HG02870 (cell line): ENCODE measurements around the gene DIS3L2.

ENCODE experiments used
- ATAC-seq: cut with Tn5 transposase; IDR thresholded peaks from one replicate; pipeline ENCODE4 v1.9.1; 2021; ENCODE audit warnings: mild to moderate bottlenecking, moderate library complexity; ENCODE audit not compliant: unreplicated experiment

Gene DIS3L2

DNA sequence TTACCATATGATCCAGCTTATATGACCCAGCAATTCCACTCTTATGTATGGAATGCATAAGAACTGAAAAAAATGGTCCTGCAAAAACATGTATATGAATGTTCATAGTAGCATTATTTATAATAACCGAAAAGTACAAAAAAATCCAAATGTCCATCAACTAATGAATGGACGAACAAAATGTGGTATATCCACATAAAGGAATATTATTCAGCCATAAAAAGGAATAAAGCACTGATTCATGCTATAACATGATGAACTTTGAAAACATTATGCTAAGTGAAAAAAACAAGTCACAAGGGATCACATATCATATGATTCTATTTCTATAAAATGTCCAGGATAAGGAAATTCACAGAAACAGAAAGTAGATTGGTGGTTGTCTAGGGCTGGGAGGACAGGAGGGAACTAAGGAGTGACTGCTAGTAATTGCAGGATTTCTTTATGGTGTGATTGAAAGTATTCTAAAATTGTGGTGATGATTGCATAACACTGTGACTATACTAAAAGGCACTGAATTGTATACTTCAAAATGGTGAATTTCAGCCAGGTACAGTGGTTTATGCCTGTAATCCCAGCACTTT, 10.0 kb upstream of the DIS3L2 start:
- no peak for ATAC-seq

DNA sequence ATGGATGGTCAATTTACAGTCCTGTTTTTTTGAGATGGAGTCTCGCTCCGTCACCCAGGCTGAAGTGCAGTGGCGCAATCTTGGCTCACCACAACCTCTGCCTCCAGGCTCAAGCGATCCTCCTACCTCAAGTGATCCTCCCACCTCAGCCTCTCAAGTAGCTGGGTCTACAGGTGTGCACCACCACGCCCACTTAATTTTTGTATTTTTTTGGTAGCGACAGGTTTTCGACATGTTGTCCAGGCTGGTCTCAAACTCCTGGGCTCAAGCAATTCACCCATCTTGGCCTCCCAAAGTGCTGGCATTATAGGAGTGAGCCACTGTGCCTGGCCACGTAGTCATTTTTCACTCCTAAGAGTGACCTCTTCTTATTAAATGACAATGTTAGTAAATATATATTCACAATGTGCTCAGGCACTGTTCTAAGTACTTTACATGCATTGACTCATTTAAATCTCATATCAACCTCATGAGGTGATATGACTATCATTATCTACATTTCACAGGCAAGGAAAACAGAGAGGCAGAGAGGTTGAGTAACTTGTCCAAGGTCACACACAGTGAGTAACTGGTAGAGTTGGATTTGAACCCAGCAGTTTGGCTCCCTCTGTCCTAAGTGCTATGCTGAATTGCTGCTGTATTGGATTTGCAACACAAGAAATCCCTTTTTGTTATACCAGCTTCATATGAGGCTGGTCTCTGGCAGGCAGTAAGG, 5.6 kb upstream of the DIS3L2 start:
- ATAC-seq, result no peak

DNA sequence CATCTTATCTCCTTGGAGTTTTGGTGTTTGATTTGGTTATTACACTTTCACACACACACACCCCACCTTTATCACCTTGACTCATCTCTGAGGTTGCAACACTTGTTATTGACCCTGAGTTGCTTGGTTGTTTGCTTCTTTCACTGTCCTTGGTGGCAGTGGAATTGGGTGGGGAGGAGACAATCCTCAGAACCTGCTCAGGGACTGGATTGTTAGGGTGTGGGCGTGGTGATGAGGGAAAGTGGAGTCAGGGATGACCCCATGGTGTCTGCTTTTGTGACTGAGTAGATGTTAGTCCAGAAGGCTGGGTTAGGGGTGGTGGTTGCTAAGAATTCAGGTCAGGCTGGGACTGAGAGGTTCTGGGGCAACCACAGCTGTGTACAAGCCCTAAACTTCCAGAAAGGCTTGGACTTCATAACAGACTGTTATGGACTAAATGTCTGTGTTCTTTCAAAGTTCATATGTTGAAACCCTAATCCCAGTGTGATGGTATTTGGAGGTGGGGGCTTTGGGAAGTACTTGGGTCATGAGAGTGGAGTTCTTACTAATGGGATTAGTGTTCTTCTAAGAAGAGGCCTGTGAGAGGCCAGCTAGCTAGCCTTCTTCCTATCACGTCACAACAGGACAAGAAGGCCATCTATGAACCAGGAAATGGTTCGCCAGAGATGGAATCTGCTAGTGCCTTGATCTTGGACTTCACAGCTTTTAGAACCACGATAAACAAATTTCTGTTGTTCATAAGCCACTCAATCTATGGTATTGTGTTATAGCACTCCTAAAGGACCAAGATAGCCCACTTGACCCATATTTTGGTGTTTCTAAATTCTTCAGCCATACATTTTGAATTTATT, 3.4 kb upstream of the DIS3L2 start:
- no peak for ATAC-seq

DNA sequence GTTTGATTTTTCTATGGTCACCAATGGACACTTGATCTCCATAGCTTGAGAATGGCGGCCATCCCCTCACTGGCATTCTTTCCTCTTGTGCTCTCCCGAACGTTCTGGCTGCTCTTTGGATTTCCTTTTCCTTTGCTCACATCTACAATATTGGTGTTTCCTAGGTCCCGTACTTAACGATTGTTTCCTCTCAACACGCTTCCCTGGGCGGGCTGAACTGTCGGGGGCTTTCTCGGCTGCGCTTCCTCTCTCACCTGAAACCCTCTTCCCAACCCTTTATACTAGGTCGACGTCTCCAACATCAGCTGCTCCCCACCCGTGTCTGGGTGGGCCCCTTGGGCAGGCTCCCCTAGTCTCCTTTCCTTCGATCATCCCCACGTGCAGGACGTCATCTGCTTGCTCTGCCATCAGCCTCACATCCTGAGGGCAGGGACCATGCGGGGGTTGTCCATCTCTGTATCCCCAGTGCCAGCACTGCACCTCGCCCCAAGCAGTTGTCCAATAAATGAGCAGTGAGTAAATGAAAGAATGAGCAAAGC, 634 bp upstream of the DIS3L2 start:
- ATAC-seq, result no peak

DNA sequence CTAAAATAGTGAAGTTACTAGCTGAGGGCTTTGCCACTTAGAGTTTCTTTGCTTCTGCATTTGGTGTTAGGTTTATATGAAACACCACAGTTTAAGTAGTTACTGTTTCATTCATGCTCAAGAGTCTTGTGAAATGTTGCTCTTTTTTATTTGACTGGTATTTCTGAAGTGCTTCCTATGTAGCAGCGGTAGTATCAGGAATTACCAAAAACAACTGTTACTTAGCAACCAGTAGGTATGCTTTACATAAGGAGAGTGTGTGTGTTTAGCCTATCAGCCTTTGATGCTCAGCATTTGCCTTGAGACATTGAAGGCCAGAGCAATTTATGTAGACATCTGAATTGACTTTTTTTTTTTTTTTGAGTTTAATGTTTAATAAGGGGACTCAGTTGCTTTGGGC, 3.6 kb downstream of the DIS3L2 start:
- ATAC-seq, result no peak

DNA sequence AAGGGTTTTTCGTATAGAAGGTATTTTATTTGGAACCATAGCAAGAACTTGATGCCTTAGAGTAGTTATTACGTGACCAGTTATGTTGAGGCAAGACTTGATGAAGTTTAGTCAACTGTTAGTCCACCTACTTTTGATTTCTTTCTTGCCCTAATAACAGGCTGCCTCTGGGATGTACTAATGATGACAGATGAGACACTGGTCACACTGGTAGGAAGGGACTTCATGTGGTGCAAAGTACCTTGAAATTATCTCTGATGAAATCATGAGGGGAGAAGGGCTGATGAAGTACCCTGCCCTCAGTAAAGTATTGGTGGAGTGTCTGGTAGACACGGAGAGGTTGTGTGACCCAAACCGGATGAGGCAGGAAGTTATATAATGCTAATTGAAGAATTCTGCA, 5.4 kb downstream of the DIS3L2 start:
- ATAC-seq, result no peak

DNA sequence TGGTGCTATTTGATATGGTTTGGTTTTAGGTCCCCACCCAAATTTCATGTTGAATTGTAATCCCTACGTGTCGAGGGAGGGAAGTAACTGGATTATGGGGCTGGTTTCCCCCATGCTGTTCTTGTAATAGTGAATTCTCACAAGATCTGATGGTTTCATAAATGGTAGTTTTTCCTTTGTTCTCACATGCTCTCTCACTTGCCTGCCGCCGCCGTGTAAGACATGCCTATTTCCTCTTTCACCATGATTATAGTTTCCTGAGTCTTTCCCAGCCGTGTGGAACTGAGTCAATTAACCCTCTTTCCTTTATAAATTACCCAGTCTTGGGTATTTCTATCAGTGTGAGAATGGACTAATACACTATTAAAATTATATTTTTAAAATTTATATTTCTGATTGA, 7.3 kb downstream of the DIS3L2 start:
- ATAC-seq, result no peak

DNA sequence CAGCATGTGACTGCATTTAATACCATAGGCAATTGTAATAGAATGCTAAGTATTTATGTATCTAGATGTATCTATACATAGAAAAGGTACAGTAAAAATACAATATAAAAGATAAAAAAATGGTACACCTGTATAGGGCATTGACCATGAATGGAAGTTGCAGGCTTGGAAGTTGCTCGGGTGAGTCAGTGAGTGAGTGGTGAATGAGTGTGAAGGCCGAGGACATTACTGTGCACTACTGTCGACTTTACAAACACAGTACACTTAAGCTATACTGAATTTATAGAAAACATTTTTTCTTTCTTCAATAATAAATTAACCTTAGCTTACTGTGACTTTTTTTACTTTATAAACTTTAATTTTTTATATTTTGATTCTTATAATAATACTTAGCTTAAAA, 8.9 kb downstream of the DIS3L2 start:
- no peak for ATAC-seq

DNA sequence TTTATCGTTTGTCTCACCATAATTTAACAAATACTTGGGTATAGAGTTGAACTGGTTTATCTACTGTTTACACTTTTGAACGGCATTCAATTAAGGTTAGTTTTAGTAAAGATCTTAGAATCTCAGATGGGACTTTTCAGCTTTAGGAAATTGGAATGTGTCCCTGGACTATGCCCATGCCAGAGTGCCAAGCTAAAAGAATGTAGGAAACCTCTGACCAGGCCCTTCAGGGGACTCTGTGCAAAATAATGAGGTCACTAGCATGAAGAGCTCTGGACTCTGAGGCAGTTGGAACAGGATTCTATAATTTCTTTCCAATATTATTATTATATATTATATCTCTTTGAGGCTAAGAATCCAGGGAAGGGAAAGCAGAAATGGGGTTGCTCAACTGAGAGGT, 13.5 kb downstream of the DIS3L2 start:
- no peak for ATAC-seq

DNA sequence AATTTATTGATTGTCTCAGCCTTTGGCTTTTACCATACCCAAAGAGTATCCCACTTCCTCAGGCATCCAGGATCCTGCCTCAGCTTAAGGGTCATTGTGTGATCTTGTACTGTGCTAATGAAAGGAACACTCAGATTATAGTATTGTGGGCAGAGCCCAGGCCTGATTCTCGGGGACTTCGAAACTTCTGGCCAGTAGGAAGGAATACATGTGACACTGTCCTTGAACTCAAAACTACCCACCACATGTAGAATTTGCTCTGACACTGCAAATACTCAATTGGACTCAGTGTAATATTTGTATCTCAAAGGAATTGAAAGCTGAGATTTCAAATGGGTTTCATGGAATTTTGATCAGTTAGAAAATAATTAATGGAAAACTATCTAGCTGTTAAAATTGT, 15.9 kb downstream of the DIS3L2 start:
- no peak for ATAC-seq

DNA sequence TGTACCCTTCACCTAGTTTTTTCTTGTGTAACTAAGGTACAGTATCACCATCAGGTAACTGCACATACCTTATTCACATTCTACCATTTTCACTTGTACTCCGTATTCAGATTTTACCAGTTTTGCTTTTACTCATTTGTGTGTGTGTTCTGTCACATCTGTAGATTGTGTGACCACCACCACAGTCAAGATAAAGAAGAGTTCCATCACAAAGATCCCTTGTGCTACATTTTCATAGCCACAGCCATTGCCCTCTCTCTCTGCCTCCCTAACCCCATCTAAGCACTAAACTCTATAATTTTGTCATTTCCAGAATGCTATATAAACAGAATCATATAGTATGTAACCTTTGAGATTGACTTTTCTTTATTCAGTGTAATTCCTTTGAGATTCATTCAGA, 23.5 kb downstream of the DIS3L2 start:
- no peak for ATAC-seq

DNA sequence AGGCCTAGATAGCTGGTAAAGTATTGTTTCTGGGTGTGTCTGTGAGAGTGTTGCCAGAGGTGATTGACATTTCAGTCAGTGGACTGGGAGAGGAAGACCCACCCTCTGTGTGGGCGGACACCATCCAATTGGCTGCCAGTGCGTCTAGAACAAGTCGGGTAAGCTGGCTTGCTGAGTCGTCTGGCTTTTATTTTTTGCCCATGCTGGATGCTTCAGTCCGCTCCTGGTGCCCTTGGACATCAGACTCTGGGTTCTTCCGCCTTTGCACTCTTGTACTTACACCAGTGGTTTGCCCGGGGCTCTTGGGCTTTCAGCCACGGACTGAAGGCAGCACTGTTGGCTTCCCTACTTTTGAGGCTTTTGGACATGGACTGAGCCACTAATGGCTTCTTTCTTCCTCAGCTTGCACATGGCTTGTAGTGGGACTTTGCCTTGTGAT, 24.3 kb downstream of the DIS3L2 start:
- no peak for ATAC-seq

DNA sequence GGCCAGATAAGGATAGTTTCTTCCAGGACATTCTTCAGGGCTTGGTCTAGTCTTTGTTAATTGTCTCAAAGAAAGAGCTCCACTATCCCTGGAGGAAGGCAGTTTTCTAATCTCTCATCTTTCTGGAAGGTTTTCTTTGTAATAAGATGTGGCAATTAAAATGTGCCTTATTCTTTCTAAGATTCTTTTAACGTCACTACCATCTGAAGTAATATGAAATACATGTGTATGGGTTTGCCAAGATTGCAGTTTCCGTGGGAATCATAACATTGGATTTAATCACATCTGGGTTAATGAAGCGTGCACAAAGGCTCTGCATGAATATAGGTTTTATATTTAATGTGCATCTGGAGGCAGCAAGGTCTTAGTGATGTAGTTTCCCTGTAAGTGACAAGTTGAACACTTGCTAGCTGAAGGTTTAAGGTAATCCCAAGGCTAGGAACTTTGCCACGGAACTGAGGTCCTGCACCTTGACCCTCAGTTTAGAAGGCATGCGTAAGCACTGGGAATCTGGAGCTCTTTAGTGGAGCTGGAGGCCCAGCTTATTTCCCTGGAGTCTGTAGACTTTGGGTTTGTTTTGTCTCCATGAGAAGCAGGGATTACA, 25.7 kb downstream of the DIS3L2 start:
- no peak for ATAC-seq

DNA sequence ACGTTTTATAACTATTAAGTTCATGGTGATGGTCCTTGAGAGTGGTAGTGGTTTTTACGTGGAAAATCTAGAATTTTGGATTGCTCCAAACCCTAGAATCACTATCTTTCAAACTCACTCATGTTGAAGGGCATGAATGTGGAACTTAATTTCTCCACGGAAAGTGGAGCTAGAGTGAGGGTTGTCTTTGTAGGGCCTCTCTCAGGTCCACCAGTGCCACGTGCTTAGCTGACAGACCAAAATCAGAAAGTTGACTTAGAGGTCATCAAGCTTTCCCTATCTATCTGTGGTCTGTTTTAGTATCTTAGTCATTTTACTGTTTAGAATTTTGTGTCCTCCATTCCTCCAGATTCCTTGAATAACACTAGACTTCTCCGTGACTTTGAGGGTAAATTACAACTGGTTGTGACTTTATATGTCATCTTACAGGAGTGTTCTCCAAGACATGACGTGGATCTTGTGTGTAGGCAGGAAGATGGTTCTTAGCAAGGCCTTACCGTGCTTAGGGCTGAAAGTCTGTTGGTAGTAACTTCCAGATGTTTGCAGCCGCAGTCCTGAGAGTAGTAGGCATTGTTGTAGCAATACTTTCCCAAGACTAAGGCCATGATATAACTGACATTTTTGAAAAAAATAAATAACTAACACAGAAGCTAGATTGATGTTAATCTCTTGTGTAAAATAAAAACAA, 26.8 kb downstream of the DIS3L2 start:
- ATAC-seq, result no peak

DNA sequence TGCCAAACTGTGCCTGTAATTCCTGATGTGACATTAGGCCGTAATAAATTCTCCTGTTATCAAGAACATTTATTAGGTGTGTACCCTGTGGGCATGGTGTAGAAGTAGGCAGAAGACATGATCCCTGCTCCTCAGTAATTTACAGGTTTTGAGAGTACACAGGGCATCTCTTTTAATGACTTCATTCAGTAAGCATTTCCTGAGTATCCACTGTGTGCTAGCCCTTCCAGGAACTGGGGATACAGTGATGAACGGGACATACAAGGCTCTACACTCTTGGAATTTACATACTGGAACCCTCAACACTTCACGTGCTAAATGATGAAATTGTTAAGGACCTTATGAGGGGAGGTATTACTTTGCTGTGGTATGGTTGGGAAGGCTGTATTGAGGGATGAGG, 30.2 kb downstream of the DIS3L2 start:
- no peak for ATAC-seq

DNA sequence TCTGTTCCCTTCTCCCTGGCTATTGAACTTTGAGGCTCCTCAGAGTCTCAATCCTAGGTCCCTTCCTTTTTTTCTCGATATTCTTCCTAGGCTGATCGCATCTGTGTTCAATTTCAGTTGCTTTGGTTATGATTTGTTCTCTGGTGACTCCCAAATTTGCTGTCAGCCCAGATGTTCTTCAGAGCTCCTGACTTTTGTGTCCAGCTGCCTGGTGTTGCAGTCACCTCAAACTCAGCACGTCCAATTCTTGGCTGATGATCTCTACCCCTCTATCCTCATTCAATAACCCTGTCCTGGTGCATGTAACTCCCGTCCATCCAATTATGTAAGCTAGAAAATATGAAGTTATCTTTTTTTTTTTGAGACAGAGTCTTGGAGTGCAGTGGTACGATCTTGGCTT, 31.4 kb downstream of the DIS3L2 start:
- no peak for ATAC-seq

DNA sequence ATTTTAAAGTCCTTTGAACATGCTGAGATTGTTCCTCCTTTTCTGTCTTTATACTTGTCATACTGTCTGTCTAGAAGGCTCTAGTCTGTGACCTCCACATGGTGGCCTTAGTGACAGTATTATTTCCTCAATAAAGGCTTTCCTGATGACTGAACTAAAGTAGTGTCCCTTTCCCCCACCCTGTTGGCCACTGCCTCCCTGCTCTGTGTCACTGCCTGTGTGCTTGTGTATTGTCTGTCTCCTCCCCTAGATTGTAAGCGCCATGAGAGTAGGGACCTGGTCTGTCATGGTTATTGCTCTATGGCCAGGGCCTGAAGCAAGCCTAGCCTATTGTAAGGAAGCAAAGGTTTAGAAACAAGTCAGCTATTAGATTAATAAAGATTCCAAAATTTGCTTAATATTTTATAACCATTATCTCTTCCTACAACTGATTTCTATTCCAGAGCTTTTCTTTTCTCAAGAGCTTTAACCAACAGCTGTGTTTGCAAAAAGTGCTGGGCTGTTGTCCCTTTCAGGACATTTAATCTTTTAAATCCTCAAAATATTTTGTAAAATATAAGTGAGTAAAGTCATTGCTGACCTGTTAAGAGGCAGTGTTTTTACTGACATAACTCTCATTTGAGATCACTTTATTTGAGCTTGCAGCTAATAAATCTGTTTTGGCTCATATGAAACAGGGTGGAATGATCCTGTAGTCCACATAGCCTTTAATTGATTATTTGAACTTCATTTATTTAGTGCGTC, 35.5 kb downstream of the DIS3L2 start:
- ATAC-seq, result no peak

DNA sequence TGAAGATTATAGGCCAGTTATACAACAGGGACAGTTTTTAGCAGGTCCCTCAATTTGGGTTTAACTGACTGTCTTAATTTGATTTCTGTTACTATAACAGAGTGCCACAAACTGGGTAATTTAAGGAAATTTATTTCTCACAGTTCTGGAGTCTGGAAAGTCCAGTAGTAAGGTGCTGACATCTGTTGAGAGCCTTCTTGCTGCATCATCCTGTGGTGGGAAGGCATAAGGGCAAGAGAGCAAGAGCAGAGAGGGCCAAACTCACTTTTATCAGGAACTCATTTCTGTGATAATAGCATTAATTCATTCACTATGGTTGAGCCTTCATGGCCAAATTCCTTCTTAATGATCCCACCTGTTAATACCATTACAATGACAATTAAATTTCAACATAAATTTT, 36.5 kb downstream of the DIS3L2 start:
- no peak for ATAC-seq

DNA sequence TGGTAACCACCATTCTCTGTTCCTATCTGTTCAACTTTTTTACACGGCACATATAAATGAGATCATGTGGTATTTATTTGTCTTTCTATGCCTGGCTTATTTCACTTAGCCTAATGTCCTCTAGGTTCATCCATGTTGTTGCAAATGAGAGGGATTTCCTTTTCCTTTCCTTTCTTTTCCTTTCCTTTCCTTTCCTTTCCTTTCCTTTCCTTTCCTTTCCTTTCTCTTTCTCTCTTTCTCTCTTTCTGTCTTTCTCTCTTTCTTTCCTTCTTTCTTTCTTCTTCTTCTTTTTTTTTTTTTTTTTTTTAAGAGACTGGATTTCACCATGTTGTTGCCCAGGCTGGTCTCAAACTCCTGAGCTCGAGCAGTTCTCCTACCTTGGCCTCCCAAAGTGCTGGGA, 38.9 kb downstream of the DIS3L2 start:
- ATAC-seq, result no peak

DNA sequence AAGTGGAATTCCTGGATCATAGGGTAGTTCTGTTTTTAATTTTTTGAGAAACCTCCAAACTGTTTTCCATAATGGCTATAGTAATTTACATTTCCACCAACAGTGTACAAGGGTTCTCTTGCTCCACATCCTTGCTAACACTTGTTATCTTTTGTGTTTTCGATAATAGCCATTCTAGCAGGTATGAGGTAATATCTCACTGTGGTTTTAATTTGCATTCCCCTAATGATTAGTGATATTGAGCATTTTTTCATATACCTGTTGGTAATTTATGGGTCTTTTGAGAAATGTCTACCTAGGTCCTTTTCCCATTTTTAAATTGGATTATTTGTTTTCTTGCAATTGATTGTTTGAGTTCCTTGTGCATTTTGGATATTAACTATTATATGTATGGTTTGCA, 39.6 kb downstream of the DIS3L2 start:
- no peak for ATAC-seq
